SK-MEL-5 (cell line): ENCODE results near the gene STX1A. TPM values are rescaled to one million over a fixed set of nuclear protein-coding genes. Genes with fewer than 3 reads are reported as not detected.

Source experiments
- DNase-seq: peaks from one replicate; pipeline ENCODE4 v3.0.0-alpha.2; 2016; ENCODE audit warnings: low read depth, low spot score
- in situ Hi-C: cut with HindIII; loops from 2 replicates; pipeline ENCODE4 v1.10.0; 2016; ENCODE audit warnings: low sequenced_read_pairs, high pct_unique_total_duplicates, low pct_unique_long_range_greater_than_20kb
- polyA plus RNA-seq, 2 experiments: library from polyadenylated mRNA; depleted of rRNA; stranded (reverse); fragments of >200 nt; gene quantifications; 2 replicates each; pipeline ENCODE4 v1.2.3, GENCODE V29; 2015
- total RNA-seq: library from RNA; depleted of rRNA; stranded (reverse); fragments of >200 nt; shearing (Covaris generic); gene quantifications from 2 replicates; pipeline ENCODE4 v1.2.3, GENCODE V29; 2014; rRNA removed

STX1A gene
- total RNA-seq, result 6.7 and 7.0 TPM in 2 replicates
- 8.5 and 10.2 TPM in 2 replicates for polyA plus RNA-seq (2015; cell fraction: cytosol; rRNA removed)
- polyA plus RNA-seq (2015; cell fraction: nucleus; rRNA removed), result 47.8 and 137 TPM in 2 replicates

DNA sequence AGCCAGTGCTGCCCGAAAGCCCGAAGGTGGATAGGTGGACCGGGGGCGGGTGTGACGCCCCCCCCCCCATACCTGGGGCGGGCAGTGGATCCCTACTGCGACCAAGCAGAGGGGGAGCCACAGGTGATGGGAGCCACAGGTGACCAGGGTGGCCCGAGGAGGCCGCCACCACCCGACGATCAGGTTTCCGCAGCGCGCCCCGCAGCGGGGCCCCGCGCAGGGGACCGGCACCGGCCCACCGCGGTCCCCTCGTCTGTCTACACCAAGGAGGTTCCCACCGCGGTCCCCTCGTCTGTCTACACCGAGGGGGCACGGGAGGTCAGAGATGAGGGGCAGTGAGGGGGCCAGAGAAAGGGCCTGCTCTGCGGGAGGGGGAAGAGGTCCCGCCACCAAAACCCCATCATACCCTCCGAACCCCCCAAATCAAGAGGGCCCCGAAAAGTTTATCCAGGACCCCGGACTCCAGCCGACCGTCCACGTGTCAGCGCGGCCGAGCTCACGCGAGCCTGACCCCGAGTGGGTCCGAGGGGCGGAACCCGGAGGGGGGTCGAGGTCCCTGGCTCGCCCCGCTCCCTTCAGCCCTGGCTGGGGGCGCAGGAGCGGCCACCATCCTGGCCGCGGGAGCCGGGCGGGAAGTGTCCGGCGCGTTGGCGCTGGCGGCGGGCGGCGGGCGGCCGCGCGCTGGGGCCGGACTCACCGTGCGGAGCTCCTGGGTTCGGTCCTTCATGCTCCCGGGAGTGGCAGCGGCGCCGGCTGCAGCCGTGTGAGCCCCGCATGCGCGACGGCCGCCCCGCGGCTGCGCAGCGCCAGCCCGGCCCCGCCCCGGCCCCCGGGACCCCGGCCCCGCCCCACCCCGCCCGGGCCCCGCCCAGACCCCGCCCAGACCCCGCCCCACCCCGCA, at the start of gene STX1A:
STX1A (minus strand) TSS at position 765 of the 901 bp plus-strand sequence; CDS start at position 727, 38 bp downstream.
- DNase-seq, result peak; percentile 74
- in situ Hi-C loops, result no loop called here

DNA sequence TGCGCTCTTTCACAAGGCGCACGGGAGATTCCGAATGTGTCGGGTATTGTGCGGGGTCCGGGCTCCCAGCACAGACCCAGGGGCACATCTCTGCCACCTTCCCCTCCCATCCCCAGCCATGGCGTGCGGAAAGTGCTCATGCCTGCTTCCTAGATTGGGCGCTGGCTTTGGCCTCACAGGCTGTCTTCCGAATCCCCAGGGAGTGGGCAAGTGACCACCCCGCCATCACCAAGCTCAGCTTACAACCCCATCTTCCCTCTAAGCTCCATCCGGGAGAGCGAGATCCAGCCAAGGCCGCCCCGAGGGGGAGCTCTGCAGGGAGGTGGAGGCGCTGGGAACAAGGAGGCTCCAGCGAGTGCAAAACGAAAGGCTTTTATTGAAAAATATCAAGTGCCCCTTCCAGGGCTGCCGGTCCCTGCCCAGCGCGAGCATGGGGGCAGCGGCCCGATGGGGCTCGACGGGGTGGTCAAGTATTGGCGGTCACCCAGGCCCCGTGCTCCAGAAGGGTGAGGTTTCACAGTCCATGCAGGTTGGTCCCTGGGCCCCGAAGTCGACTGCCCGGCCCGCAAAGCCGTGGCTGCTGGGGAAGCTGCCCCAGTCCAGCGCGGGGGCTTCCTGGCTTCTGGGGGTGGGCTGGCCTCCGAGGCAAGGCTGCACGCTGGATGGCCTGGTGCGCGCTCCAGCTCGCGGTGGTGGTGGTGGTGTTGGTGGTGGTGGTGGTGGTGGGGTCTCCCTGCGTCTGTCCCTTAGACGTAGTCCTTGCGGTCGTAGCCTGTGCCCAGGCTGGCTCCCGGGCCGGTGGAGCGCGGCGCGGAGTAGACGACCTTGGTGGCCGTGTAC, 49.4 kb upstream of the STX1A start:
- in situ Hi-C loops, result no loop called here
- DNase-seq, result no peak

DNA sequence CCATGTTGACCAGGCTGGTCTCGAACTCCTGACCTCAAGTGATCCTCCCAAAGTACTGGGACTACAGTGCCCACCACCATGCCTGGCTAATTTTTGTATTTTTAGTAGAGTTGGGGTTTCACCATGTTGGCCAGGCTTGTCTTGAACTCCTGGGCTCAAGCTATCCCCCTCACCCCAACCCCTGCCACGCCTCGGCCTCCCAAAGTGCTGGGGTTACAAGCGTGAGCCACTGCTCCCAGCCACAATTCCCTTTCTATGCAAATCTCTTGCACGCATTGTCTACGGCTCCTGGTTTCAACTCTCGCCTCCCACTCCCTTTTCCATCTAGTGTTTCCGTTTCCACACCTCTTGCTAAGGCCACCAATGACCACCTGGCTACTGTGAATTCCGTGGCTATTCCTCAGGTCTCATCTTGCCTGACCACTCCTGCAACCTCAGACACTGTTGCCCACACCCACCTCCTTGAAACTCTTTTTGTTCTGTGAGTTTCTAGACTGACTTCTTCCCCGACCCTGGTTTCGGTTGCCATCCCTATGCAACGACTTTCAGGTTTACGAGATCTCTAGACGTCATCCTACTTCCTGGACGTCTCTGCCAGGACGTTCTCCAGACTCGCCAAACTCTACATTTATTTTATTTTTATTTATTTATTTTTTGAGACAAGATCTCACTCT, 47.2 kb upstream of the STX1A start:
- in situ Hi-C loops, result no loop called here
- DNase-seq, result no peak

DNA sequence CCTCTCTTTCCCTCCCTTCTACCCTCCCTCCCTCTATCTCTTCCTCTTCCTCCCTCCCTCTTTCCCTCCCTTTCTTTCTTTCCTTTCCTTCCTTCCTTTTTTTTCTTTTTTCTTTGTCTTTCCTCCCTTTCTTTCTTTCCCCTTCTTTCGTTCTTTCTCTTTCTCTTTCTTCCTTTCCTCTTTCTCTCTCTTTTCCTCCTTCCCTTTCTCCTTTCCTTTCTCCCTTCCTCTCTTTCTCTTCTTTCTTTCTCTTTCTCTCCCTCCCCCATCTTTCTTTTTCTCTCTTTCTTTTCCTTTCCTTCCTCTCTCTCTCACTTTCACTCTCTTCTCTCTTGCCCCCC, 43.2 kb upstream of the STX1A start:
- in situ Hi-C loops, result no loop called here
- DNase-seq, result no peak

DNA sequence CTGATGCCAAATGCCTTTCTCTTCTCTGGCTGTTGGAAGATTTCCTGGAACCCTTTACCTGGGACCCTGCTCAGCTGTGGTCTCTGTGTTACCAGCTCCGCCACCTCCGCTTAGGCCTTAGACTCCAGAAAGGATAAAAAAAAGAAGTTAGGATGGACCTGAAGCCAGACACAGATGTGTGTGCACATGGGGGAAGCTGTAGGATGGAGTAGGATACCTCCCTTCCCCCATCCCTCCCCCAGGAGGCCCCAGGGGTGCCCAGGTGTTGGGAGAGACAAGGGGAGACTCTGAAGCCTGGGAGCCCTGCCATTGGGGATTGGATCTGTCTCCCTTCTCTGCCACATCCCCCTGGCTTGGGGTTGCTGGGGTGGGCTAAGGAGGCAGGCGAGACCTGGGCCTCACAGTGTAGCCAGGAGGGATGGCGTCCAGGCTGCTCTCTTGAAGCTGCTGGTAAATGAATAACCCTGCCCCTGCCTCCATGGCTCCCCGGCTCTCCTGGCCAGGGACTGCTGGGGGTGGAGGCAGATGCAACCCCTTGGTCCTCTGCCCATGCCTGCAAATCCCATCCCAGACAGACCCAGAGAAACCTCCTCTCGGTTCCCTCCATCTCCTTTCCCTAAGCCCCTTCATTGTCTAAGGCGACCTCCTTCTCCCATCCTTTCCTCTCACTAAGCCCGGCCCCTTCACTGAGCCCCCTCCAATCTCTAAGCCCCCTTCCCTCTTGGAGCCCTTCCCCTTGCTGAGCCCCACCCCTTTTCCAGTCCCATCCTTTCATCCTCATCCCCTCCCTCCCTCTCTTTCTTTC, 42.6 kb upstream of the STX1A start:
- in situ Hi-C loops, result no loop called here
- DNase-seq, result no peak

DNA sequence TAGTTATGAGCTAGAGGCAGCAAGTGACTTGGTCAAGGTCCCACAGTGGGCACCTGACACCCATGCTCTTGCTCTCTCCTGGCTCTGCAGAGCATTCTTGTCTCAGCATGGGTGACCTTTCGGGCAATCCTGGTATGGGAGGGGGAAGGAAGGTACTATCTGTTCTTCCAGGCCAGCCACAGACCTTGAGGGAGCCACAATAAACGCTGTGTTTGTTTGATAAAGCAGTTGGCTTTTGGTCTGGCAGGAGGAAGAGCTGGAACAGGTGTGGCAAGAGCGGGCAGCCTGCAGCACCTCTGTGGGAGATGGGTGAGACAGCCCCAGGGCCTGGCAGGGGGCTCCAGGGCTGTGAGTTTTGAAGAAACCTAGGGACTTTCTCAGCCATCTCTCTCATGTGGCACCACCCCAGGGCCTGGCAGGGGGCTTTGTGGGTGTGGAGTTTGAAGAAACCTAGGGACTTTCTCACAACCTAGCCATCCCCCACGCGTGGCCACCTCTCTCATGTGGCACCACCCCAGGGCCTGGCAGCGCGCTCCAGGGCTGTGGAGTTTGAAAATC, 39.2 kb upstream of the STX1A start:
- in situ Hi-C loops, result no loop called here
- no peak for DNase-seq

DNA sequence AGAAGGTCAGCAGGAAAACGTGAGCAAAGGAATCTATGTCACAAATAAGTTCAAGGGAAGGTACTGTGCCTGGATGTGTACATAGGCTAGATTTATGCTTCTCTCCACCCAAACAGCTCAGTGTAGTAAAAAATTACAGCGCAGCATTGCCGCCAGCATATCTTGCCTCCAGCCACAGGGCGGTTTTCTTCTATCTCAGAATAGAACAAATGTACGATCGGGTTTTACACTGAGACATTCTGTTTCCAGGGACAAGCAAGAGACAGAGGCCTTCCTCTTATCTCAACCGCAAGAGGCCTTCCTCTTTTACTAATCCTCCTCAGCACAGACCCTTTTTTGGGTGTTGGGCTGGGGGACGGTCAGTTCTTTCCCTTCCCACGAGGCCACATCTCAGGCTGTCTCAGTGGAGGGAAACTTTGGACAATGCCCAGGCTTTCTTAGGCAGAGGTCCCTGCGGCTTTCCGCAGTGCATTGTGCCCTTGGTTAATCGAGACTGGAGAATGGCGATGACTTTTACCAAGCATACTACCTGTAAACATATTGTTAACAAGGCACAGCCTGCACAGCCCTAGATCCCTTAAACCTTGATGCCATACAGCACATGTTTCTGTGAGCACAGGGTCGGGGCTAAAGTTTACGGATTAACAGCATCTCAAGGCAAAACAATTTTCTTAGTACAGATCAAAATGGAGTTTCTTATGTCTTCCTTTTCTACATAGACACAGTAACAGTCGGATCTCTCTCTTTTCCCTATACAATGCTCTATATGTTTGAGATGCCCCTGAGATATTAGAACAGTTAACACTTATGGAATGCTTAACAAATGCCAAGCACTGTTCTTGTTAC, 30.7 kb upstream of the STX1A start:
- DNase-seq, result no peak
- in situ Hi-C loops, result no loop called here

DNA sequence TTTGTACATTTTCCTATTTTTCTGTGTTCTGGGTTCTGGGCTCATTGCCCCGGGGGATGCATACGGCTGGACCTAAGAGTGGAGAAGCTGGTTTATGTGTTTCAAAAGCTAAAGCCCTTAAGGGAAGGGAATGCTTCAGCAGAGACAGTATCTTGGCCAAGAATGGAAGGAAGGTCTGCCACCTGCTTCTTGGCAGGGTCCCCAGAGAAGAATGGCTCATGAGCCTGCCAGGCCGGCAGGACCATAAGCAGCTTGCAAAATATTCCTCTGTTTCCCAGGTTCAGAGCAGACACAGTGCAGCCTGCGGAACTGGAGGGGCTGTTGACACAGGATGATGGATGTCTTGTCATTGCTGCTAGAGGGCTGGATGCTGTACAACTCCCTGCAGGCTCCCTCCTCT, 26.9 kb upstream of the STX1A start:
- no peak for DNase-seq
- in situ Hi-C loops, result no loop called here

DNA sequence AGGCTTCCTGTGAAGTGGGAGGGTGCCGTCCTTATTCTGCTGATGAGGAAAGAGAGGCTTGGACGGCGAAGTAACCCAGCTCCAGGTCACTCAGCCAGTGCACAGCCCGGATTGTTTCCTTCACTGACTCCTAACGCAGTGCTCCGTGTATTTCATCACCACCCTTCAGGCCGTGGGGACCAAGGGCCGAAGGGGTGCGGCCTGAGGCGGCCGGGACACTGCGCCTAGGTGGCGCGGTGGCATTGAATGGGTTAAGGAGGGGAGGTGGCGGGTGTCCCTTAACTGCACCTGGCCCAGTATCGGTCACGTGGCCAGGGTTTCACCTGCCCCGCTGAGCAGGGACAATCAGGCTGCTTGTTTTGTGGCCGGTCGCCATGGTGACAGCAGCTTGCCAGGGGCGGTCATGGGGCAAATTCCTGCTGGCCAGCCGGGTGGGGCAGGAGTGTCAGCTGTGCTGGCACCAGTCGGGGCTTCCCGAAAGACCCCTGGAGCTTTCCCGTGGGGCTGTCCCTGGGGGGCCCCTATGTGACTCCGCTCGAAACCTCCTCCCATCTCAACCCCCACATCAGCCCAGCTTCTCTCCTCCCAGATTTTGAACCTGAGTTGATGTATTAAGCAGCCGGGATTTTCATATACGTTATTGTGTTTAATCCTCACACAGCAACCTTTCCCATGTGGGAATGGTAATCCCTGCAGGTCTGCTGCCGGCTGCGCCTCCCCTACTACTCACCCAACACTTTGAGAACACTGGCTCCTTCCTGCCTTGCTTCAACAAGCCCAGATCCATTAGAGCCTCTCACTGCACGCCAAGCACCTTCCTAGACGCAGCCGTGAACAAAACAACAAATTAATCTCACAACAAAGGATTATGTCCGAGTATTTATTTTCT, 23.5 kb upstream of the STX1A start:
- peak; percentile 35 for DNase-seq
- in situ Hi-C loops, result no loop called here

DNA sequence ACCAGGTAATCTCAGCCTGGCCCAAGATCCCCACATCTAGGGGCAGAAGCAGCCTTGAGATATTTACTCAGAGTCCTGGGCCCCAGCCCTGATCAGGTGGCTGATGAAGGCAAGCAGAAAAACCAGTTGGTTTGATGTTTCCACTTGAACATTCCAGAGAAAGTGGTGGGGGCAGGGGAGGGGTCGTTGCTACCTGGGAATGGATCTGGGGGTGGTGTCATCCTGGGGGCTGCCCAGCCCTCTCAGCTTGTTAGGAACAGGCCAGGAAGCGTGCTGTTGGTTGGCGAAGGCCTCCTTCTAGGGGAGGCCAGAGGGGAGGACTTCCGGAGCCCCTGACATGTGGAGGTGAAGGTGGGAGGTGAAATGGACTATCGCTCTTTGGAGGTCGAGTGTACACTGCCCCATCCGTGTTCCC, 22.9 kb upstream of the STX1A start:
- no peak for DNase-seq
- in situ Hi-C loops, result no loop called here

DNA sequence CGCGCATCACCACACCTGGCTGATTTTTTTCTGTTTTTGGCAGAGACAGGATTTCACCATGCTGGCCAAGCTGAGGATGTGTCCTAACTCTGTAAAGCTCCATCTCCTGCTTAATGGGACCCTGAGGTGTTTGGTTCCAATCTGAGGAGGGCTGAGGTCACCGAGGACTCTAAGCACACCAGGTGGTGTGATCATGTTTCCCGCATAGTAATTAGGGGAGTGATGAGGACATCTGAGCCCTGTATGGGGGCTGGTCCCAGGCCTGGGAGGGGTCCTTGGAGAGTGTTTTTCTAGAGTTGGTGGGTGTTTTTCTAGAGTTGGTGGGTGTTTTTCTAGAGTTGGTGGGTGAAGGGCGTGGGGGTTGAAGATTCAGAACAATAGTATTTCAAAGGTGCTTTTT, 22.1 kb upstream of the STX1A start:
- in situ Hi-C loops, result no loop called here
- DNase-seq, result no peak

DNA sequence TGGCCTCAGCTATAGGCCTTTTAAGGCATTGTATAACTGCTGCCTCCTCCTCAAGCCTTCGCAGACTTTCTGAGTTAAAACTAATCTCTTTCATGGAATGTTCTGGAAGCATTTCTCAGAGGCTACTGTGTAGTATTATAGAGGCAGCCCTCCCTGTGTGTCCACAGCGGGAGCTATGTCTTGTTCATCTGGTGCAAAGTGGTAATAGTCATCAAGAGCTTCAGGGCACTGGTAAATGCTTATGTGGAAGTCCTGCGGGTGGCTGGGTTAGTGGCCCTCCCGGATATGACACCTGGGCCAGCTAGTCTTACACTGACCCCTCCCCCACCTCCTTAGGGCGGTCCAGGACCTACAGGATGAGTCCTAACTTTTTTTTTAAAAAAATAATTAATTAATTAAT, 21.3 kb upstream of the STX1A start:
- in situ Hi-C loops, result no loop called here
- DNase-seq, result no peak

DNA sequence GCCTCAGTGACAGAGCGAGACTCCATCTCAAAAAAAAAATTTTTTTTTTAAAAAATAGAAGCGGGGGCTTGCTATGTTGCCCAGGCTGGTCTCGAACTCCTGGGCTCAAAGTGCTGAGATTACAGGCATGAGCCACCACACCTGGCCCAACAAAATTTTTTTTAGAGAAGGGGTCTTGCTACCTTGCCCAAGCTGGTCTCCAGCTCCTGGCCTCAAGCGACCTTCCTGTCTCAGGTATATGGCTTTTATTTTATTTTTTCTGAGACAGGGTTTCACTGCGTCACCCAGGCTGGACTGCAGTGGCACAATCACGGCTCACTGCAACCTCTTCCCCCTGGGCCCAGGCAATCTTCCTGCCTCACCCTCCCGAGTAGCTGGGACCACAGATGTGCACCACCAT, 20.7 kb upstream of the STX1A start:
- no peak for DNase-seq
- in situ Hi-C loops, result no loop called here

DNA sequence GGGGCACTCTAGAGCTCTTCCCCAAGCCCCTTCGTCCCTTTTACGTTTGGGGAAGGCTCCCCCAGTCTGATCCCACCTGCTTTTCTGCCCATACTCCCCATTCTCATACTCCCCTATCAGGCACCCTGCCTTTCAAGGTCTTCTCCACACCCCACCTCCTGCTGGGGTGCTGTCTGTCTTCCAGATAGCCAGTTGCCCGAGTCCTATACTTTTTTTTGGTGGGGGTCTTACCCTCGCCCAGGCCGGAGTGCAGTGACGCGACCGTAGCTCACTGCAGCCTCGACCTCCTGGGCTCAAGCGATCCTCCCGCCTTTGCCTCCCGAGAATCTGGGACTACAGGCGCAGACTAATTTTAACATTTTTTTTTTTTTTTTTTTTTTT, 19.9 kb upstream of the STX1A start:
- no peak for DNase-seq
- in situ Hi-C loops, result no loop called here

DNA sequence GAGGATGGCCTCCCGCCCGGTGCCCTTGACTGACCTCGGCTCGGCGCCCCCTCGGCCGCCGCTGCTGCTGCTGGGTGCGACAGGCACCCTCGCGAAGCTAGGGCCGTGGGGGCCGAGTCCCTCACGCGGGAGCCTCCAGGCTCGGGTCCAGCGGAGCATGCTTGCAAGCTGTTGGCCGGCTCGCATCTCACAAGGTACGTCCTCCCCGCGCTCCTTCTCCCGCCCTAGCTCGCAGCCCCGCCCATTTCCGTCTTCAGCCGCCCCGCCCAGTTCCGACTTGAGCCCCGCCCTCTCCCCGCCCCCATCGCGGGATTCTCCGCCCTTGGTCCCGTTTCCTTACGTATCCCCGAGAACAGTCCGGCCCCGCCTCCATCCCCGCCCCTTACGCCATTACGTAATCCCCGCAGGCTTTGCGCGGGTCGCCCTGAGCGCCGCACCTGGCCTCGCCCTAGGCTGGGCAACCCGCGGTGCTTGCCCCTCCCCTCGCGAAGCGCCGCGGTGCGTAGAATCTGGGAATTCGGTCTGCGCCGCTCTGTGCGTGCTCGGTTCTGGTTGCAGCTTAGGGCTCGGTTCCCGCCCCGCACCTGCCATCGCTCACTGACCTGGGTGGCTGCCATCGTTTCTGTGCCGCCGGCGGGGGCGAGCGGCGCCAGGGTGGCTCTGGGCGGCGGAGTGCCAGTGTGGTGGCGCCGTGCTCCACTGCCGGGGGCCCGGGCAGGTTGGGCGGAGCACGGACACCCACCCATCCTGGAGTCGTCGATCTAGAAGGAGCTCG, 19.3 kb upstream of the STX1A start, which contains the start of gene ABHD11:
ABHD11 (minus strand) TSS at position 191 of the 775 bp plus-strand sequence; CDS start at position 159, 32 bp downstream.
- DNase-seq, result peak; percentile 95
- in situ Hi-C loops, result no loop called here
